GM23338 (cell line): ENCODE results near the gene MND1. TPM values are rescaled to one million over a fixed set of nuclear protein-coding genes. Genes with fewer than 3 reads are reported as not detected.

Experiments
- ATAC-seq: fragments of 200-7000 bp; cut with Tn5 transposase; 3 replicates; pipeline ENCODE4 v1.9.1; 2020
- DNase-seq: peaks from one replicate; pipeline ENCODE4 v3.0.0-alpha.2; 2015; ENCODE audit warnings: low spot score
- H2AFZ ChIP-seq: fragments of 200-600 bp; sonication (generic); 2 replicates; pipeline ENCODE4 v1.8.0; 2016; ENCODE audit warnings: antibody characterized with exemption, mild to moderate bottlenecking, moderate library complexity
- H3F3A ChIP-seq: fragments of 200-600 bp; sonication (generic); replicated peaks from 2 replicates; pipeline ENCODE4 v1.8.0; 2017; ENCODE audit warnings: antibody characterized with exemption, mixed run types, low read depth
- H3K27ac ChIP-seq: fragments of 200-600 bp; sonication (generic); 2 replicates; pipeline ENCODE4 v1.6.1; 2016; ENCODE audit warnings: low read depth
- H3K27me3 ChIP-seq: fragments of 200-600 bp; sonication (generic); 2 replicates; pipeline ENCODE4 v1.8.0; 2016; ENCODE audit warnings: mild to moderate bottlenecking, mixed run types, moderate library complexity; ENCODE audit not compliant: insufficient read depth
- H3K36me3 ChIP-seq: fragments of 200-600 bp; sonication (generic); 2 replicates; pipeline ENCODE4 v1.8.0; 2016; ENCODE audit warnings: mild to moderate bottlenecking; ENCODE audit not compliant: insufficient read depth
- H3K4me1 ChIP-seq: fragments of 200-600 bp; sonication (generic); 2 replicates; pipeline ENCODE4 v1.8.0; 2016; ENCODE audit warnings: mild to moderate bottlenecking, moderate library complexity; ENCODE audit not compliant: insufficient read depth
- H3K4me2 ChIP-seq: fragments of 200-600 bp; sonication (generic); 2 replicates; pipeline ENCODE4 v1.7.1; 2017; ENCODE audit warnings: mixed run types
- H3K4me3 ChIP-seq: fragments of 200-600 bp; sonication (generic); 2 replicates; pipeline ENCODE4 v1.6.1; 2016; ENCODE audit warnings: mixed run types
- H3K79me2 ChIP-seq: fragments of 200-600 bp; sonication (generic); replicated peaks from 2 replicates; pipeline ENCODE4 v1.8.0; 2017; ENCODE audit warnings: mild to moderate bottlenecking; ENCODE audit not compliant: insufficient read depth
- H3K9me2 ChIP-seq: fragments of 200-600 bp; sonication (generic); 2 replicates; pipeline ENCODE4 v1.8.0; 2017; ENCODE audit not compliant: insufficient read depth
- H4K20me1 ChIP-seq: fragments of 200-600 bp; sonication (generic); replicated peaks from 2 replicates; pipeline ENCODE4 v1.8.0; 2017; ENCODE audit warnings: mild to moderate bottlenecking; ENCODE audit not compliant: insufficient read depth
- H3K27ac Mint-ChIP-seq: 2 replicates; pipeline ENCODE4 v1.8.0; 2020; ENCODE audit warnings: inconsistent platforms, mild to moderate bottlenecking, moderate library complexity, mixed read lengths
- H3K27me3 Mint-ChIP-seq: 3 replicates; pipeline ENCODE4 v1.8.0; 2022; ENCODE audit warnings: low read depth, mild to moderate bottlenecking, moderate library complexity, mixed read lengths, inconsistent platforms; ENCODE audit not compliant: insufficient read depth, poor library complexity
- H3K36me3 Mint-ChIP-seq: 3 replicates; pipeline ENCODE4 v1.8.0; 2021; ENCODE audit warnings: low read depth, mild to moderate bottlenecking, inconsistent platforms, moderate library complexity, mixed read lengths
- H3K4me1 Mint-ChIP-seq: 3 replicates; pipeline ENCODE4 v1.8.0; 2020; ENCODE audit warnings: mild to moderate bottlenecking, inconsistent platforms, mixed read lengths
- H3K4me3 Mint-ChIP-seq: 3 replicates; pipeline ENCODE4 v1.8.0; 2021; ENCODE audit warnings: moderate library complexity, mild to moderate bottlenecking, inconsistent platforms, mixed read lengths
- H3K9me3 Mint-ChIP-seq: 3 replicates; pipeline ENCODE4 v1.8.0; 2020; ENCODE audit warnings: moderate library complexity, mild to moderate bottlenecking, inconsistent platforms, mixed read lengths
- EZH2 ChIP-seq: fragments of 200-600 bp; sonication (generic); IDR thresholded peaks from one replicate; pipeline ENCODE4 v1.8.0; 2017; ENCODE audit warnings: antibody characterized with exemption, mild to moderate bottlenecking, low read depth; ENCODE audit not compliant: unreplicated experiment
- EZH2phosphoT487 ChIP-seq: fragments of 200-600 bp; sonication (generic); IDR thresholded peaks from one replicate; pipeline ENCODE4 v1.8.1; 2018; ENCODE audit warnings: antibody characterized with exemption; ENCODE audit not compliant: unreplicated experiment
- STAT1 ChIP-seq: IDR thresholded peaks from one replicate; pipeline ENCODE4 v1.6.1; 2016; ENCODE audit warnings: antibody characterized with exemption; ENCODE audit not compliant: unreplicated experiment
- ZNF331 ChIP-seq: fragments of 250-450 bp; sonication (Bioruptor Pico); IDR thresholded peaks from 2 replicates; pipeline ENCODE4 v1.5.0; 2020; ENCODE audit warnings: low read depth, mild to moderate bottlenecking, moderate library complexity
- polyA plus RNA-seq: library from polyadenylated mRNA; unstranded; fragments of >200 nt; fragmentation: Nextera tagmentation; extraction: Ambion mirVana; gene quantifications from 2 replicates; pipeline ENCODE4 v1.2.1, GENCODE V29; 2016
- total RNA-seq: library from RNA; depleted of rRNA; stranded (reverse); fragments of >200 nt; shearing (Covaris generic); gene quantifications from 2 replicates; pipeline ENCODE4 v1.2.3, GENCODE V29; 2014
- TF ChIP-seq, protein P1 (sequence below): fragments of 250-450 bp; sonication (Bioruptor Pico); IDR thresholded peaks from 2 replicates; pipeline ENCODE4 v1.5.0; 2020; ENCODE audit warnings: mild to moderate bottlenecking, moderate library complexity
- TF ChIP-seq, protein P2 (sequence below): IDR thresholded peaks from one replicate; pipeline ENCODE4 v1.6.1; 2018; ENCODE audit warnings: antibody characterized with exemption; ENCODE audit not compliant: unreplicated experiment

Gene MND1
- total and polyA plus RNA-seq, 2 experiments from 2014 or later, result 22.5 to 63.5 TPM

DNA sequence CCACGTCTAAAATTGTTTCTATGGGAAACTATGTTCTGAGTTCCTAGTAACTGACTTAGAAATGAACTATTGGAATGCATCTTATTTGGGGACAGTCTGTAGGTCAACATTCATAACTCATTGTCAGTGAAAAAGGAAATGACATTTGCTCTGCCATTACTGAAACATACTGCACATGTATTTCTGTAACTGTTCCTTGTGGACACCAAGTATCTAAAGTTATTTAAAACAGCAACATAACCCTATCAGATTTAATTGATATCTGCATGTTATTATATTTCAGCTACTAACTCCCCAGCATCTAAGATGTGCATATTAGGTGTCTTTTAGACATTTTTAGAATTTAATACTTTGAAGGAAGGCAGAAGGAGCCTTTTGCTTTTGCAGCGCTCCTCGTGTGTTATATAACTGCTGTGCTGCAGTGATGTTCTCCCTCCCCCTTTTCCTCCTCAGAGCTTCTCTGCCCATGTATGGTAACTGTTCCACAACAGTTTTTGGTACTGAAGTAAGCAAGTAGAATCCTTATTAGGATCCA lies 84.5 kb downstream of the MND1 start (continued):
- TF ChIP-seq, protein P1, sequence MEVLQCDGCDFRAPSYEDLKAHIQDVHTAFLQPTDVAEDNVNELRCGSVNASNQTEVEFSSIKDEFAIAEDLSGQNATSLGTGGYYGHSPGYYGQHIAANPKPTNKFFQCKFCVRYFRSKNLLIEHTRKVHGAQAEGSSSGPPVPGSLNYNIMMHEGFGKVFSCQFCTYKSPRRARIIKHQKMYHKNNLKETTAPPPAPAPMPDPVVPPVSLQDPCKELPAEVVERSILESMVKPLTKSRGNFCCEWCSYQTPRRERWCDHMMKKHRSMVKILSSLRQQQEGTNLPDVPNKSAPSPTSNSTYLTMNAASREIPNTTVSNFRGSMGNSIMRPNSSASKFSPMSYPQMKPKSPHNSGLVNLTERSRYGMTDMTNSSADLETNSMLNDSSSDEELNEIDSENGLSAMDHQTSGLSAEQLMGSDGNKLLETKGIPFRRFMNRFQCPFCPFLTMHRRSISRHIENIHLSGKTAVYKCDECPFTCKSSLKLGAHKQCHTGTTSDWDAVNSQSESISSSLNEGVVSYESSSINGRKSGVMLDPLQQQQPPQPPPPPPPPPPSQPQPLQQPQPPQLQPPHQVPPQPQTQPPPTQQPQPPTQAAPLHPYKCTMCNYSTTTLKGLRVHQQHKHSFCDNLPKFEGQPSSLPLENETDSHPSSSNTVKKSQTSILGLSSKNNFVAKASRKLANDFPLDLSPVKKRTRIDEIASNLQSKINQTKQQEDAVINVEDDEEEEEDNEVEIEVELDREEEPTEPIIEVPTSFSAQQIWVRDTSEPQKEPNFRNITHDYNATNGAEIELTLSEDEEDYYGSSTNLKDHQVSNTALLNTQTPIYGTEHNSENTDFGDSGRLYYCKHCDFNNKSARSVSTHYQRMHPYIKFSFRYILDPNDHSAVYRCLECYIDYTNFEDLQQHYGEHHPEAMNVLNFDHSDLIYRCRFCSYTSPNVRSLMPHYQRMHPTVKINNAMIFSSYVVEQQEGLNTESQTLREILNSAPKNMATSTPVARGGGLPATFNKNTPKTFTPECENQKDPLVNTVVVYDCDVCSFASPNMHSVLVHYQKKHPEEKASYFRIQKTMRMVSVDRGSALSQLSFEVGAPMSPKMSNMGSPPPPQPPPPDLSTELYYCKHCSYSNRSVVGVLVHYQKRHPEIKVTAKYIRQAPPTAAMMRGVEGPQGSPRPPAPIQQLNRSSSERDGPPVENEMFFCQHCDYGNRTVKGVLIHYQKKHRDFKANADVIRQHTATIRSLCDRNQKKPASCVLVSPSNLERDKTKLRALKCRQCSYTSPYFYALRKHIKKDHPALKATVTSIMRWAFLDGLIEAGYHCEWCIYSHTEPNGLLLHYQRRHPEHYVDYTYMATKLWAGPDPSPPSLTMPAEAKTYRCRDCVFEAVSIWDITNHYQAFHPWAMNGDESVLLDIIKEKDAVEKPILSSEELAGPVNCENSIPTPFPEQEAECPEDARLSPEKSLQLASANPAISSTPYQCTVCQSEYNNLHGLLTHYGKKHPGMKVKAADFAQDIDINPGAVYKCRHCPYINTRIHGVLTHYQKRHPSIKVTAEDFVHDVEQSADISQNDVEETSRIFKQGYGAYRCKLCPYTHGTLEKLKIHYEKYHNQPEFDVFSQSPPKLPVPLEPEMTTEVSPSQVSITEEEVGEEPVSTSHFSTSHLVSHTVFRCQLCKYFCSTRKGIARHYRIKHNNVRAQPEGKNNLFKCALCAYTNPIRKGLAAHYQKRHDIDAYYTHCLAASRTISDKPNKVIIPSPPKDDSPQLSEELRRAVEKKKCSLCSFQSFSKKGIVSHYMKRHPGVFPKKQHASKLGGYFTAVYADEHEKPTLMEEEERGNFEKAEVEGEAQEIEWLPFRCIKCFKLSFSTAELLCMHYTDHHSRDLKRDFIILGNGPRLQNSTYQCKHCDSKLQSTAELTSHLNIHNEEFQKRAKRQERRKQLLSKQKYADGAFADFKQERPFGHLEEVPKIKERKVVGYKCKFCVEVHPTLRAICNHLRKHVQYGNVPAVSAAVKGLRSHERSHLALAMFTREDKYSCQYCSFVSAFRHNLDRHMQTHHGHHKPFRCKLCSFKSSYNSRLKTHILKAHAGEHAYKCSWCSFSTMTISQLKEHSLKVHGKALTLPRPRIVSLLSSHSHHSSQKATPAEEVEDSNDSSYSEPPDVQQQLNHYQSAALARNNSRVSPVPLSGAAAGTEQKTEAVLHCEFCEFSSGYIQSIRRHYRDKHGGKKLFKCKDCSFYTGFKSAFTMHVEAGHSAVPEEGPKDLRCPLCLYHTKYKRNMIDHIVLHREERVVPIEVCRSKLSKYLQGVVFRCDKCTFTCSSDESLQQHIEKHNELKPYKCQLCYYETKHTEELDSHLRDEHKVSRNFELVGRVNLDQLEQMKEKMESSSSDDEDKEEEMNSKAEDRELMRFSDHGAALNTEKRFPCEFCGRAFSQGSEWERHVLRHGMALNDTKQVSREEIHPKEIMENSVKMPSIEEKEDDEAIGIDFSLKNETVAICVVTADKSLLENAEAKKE (CRISPR knock-in tag), result no peak
- TF ChIP-seq EZH2, result no peak
- no peak for TF ChIP-seq STAT1

DNA sequence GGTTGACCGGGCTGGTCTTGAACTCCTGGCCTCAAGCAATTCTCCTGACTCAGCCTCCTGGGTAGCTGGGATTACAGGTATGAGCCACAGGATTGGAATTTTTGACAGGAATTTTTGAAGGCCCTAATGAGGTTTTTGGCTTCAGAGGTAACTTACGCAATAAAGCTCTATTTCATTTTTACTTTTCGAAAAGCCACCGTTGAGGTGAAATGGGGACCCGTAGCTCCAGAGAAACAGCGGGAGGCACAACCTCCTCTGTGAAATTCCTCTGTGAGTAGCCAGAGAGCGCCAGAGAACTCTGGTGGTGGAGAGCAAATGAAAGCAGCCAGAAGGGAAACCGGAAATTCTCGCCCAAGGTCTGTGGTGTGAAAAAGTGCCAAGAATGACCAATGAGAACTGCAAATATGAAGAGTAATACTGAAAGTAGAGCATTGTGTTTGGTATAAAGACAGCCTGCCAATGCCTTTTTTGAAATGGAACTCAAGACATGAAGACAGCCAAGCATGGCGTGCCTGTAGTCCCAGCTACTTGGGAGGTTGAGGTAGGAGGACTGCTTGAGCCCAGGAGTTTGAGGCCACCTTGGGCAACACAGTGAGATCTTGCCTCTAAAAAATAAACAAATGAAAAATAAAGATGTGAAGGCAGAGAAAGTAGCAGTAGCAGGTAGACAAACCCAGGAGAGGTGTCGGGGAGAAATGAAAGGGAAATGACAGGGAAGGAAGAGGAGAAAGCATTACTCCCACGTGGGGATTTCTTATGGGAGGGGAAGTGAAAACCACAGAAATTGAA lies 88.7 kb downstream of the MND1 start:
- peaks cover 7% of the 10 kb centered on the region; the same call in 2 of the 3 replicates for H3K4me1 Mint-ChIP-seq
- H3K36me3 ChIP-seq, result no peaks in the 10 kb centered on the region
- no peaks in the 10 kb centered on the region for H3K9me2 ChIP-seq
- H3K27ac ChIP-seq, result no peak overlapping the region
- no peak overlapping the region for H3K4me3 Mint-ChIP-seq
- ATAC-seq (peak; percentile 82), DNase-seq (peak; percentile 80)
- no peaks in the 10 kb centered on the region for H3K36me3 Mint-ChIP-seq
- peak overlapping the region; percentile 82; the same call in 1 of the 2 replicates for H2AFZ ChIP-seq
- no peaks in the 10 kb centered on the region for H3K4me1 ChIP-seq
- H3K27ac Mint-ChIP-seq, result no peak overlapping the region
- H3K4me3 ChIP-seq, result no peak overlapping the region
- no peaks in the 10 kb centered on the region for H3K79me2 ChIP-seq
- no peak overlapping the region for H3K4me2 ChIP-seq
- peaks cover 4% of the 10 kb centered on the region for H3K27me3 Mint-ChIP-seq
- no peaks in the 10 kb centered on the region for H3F3A ChIP-seq
- no peaks in the 10 kb centered on the region for H3K9me3 Mint-ChIP-seq
- H3K27me3 ChIP-seq, result no peaks in the 10 kb centered on the region
- H4K20me1 ChIP-seq, result no peaks in the 10 kb centered on the region
- TF ChIP-seq EZH2phosphoT487 (no peak), ZNF331 (CRISPR knock-in tag) (no peak)
- TF ChIP-seq, protein P2, sequence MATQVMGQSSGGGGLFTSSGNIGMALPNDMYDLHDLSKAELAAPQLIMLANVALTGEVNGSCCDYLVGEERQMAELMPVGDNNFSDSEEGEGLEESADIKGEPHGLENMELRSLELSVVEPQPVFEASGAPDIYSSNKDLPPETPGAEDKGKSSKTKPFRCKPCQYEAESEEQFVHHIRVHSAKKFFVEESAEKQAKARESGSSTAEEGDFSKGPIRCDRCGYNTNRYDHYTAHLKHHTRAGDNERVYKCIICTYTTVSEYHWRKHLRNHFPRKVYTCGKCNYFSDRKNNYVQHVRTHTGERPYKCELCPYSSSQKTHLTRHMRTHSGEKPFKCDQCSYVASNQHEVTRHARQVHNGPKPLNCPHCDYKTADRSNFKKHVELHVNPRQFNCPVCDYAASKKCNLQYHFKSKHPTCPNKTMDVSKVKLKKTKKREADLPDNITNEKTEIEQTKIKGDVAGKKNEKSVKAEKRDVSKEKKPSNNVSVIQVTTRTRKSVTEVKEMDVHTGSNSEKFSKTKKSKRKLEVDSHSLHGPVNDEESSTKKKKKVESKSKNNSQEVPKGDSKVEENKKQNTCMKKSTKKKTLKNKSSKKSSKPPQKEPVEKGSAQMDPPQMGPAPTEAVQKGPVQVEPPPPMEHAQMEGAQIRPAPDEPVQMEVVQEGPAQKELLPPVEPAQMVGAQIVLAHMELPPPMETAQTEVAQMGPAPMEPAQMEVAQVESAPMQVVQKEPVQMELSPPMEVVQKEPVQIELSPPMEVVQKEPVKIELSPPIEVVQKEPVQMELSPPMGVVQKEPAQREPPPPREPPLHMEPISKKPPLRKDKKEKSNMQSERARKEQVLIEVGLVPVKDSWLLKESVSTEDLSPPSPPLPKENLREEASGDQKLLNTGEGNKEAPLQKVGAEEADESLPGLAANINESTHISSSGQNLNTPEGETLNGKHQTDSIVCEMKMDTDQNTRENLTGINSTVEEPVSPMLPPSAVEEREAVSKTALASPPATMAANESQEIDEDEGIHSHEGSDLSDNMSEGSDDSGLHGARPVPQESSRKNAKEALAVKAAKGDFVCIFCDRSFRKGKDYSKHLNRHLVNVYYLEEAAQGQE, result no peak
